HG03342 (cell line): ENCODE measurements around the gene CD3D.
"Not testable (repeated sequence)": the region's sequence is repeated elsewhere in the genome, so short reads cannot be mapped to it uniquely, and the experiment has no call there.

Experiments used
- ATAC-seq: cut with Tn5 transposase; IDR thresholded peaks from one replicate; pipeline ENCODE4 v1.9.1; 2021; ENCODE audit warnings: mild to moderate bottlenecking, moderate library complexity; ENCODE audit not compliant: unreplicated experiment

CD3D gene

DNA sequence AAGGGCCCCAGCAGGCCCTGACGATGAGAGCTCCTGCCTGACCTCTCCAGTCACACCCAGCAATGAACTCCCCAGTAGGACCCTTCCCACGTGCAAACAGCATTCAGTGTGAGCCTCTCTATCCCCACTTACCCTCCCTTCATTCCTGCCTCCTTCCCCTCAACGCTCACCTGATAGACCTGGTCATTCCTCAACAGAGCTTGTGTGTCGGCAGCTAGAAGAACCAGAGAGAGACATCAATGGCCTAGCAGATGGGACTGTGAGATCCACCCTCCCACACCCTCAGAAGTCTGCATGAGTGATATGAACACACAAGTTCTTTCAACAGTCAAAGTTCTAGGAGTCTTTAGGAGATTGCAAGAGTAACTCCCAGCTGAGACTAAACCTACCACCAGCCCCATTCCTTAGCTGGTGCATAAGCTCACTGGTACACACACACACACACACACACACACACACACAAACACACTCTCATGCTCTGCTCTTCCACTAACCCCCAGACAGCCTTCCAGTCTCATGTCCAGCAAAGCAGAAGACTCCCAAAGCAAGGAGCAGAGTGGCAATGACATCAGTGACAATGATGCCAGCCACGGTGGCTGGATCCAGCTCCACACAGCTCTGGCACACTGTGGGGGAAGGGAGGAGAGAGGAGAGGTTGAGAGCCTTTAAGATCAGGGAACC lies 3.1 kb downstream of the CD3D start:
- no peak for ATAC-seq

DNA sequence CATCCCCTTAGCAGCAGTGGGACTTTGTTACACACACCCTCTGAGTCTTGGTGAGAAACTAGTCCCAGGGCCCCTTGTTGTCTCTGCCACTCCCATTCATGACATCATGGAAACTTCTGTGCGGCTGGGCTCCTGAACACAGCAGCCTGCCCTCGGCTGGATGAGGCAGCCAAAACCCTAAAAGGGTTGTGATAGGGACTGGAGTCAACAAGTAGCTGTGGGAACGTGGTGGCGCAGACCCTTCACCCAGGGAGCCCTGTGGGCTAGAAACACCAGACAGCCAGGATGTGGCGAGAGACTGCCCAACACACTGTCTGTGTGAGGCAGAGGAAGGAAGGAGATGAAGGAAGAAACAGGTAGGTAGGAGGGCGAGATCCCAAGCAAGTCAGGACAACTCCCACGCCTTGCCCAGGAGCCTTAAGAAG lies 3.9 kb downstream of the CD3D start:
- ATAC-seq, result no peak

DNA sequence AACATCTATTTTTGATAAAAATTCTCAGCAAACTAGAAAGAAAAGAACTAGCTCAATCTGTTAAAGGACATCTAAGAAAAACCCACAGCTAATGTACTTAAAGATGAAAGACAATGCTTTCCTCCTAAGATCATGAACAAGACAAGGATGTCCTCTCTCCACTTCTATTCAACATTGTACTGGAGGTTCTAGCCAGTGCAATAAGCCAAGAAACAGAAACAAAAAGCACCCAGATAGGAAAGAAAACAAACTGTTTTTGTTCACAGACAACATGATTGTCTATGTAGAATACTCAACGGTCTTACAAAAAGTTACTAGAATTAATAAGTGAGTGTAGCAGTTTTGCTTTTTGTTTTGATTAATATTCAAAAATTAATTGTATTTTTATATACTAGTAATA lies 7.8 kb downstream of the CD3D start:
- ATAC-seq, result no peak

DNA sequence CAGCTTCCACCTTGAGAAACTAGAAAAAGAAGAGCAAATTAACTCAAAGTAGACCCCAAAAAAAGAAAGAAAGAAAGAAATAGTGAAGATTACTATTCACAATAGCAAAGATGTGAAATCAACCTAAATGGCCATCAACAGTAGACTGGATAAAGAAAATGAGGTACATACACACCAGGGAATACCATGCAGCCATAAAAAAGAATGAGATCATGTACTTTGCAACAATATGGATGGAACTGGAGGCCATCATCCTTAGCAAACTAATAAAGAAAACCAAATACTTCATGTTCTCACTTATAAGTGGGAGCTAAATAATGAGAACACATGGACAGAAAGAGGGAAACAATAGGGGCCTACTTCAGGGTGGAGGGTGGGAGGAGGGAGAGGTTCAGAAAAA lies 13.8 kb downstream of the CD3D start:
- ATAC-seq, result no peak

DNA sequence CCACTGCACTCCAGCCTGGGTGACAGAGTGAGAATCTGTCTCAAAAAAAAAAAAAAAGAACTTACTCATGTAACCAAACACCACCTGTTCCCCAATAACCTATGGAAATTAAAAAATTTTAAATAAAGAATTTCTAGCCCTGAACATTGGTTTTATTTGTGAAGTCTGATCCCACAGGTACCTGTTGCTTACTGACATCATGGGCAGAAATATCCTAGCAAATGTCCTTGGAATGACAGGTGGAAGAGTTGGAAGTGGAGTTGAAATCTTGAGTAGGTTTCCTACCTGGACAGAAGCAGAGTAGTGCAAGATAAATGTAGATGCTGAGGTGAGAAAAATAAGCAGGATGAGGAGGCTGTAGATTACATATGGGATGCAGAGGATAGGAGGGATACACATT lies 17.2 kb downstream of the CD3D start:
- ATAC-seq, result no peak

DNA sequence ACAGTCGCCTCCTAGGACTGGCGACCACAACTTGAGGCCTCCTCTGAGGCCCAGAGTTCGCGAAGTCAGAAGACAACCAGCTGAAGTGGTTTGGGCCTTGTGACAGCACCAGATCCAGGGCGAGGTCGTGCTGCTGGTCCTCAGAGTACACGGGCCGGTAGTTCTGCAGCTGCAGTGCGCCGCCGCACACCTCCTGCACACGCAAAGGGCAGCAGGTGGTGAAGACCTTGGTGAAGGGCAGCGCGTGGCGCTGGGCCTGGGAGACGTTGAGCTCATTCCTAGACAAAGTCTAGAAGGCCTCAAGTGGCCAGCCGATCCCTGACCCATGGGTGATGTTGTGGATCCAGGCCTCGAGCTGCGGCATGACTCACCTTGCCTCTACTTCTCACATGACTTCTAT lies 19.8 kb downstream of the CD3D start:
- ATAC-seq, result no peak

DNA sequence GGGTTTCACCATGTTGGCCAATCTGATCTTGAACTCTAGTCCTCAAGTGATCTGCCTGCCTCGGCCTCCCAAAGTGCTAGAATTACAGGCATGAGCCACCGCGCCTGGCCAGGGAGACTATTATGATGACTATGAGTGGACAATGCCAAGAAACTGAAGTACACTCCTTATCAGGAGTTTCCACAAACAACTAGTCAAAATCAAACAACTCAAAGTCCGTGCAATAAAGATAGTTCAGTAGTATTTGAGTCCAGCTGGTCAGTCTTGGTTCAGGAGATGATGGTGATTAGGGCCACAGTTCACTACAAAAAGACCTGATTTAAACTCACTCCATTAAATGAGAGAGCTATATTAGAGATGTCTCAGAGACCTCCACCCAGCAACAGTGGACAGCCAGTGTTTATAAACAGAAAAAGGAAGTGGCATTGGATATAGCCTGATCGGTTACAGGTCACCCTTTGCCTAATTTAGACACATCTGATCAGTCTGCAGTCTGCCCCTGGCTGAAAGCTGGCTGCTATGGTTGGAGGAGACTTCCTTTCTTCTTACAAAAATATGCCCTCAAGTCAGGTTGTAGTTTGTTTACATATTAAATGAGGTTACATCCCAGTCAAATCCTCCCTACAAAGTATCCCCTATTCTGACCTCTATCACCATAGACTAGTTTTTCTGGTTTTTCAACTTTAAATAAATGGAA lies 21.0 kb downstream of the CD3D start:
- ATAC-seq, result no peak

DNA sequence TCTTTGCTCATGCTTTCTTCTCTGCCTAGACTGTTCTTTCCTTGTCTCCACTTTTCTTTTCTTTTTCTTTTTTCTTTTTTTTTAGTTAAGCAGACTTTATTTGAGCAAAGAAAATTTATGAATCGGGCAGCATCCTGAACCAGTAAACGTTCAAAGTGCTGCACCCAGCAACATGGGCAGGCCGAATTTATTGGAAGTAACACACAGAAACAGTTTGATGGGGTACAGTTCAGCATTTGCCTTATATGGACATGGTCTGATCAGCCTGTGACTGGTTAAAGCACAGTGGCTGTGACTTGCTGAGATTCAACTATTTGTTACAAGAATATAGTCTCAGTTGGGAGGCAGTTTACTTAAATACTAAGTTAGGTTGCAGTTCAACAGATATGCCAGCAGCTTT lies 22.0 kb downstream of the CD3D start:
- no peak for ATAC-seq

DNA sequence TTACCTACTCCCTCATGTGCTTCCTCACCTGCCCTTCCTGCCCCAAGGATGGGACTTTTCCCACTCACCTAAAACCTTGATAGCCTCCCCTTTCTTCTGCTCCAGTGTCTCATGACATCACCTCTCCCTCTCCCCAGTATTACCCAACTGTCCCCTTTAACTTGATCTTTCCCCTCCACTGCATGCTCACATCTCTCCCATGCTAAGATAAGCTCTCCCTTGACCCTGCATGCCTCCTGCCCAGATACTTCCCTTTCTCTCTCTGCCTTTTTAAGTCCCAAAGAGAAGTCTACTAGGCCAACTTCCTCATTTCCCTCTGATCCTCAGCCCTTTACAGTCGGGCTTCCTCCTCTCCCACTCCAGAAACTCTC lies 23.2 kb downstream of the CD3D start:
- no peak for ATAC-seq

DNA sequence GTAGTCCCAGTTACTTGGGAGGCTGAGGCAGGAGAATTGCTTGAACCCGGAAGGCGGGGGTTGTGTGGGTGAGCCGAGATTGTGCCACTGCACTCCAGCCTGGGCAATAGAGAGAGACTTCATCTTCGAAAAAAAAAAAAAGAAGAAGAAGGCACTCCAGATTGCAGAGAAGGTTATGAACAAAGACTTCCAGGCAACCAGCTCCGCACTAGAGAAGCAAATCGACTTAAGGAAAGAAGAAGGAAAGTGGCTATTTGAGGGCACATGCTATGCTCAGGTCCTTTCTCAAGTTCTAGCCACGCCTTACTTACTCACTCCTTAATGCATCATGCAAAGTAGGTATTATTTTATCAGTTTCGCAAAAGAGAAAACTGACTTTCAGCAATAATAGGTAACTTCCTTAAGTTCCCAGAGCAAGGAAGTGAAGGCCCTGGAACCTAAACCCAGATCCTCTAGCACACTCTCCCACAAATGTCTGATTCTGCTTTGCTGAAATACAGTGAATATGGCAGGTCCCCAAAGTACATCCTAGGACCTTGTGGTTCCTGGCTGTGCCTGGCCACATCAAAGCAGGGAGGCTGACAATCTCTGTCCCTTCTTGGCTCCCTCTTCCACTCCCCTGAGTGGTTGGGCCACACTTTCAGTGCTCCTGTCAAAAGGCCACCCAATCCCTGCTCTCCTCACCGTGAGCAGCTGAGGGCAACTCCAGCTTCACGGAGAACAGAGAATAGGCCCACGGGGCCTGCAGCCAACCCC lies 23.7 kb downstream of the CD3D start:
- no peak for ATAC-seq

DNA sequence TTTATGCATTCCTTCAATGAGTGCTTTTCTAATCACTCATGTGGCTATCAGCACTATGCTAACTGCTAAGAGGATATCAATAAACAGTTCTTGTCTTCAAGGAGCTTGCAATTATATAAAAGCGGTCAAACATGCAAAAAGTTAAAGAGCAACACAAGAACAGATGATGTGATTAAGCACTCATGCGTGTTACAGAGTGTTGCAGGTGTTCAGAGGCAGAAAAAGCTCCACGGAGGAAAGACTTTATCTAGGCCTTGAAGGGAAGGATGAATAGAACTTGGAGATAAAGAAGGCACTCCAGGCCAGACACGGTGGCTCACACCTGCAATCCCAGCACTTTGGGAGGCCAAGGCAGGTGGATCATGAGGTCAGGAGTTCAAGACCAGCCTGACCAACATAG lies 24.4 kb downstream of the CD3D start:
- no peak for ATAC-seq

DNA sequence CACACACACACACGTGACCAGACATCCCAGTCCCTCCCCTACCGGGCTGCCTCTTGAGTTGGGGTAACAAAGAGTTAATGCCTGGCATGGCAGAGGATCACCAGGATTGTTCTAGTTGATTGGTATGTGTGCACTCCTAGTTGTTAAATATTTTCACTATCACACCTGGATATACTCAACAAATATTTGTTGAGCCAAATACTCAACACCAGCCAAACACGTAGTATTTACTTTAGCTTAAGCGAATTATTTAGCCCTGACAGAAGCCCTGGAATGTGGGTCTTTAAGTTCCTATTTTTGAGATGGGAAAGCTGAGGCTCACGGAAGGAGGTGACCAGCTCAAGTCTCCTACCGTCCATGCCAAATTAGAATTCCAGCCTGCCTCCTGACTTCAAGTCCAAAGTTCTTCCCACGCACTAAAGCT lies 27.5 kb downstream of the CD3D start:
- no peak for ATAC-seq

DNA sequence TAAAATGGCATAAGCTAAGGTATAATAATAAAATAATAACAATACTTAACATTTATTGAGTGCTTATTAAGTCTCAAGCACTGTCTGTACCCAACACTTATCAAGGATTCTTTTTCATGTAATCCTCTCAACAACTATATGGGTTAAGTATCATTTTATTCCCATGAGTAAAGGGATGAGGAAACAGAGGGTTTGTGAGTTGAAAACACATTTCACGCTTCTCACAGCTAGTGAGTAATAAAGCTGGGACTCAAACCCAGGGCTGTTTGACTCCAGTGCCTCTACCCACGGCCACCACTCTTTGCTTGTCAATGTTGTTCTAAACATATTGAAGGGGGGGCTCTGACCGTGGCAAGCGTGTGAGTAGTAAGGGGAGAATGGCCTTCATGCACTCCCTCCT lies 29.3 kb downstream of the CD3D start:
- ATAC-seq, result no peak

DNA sequence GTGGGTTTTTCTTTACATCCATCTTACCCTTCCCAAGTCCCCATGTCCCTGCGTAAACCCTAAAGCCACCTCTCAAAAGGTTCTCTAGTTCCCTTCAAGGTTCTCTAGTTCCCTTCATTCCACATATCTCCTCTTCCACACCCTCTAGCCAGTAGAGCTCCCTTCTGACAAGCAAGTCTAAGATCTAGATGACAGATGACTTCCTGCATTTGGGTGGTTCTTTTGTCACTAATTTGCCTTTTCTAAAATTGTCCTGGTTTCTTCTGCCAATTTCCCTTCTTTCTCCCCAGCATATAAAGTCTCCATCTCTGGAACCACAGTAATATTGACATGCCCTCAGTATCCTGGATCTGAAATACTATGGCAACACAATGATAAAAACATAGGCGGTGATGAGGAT lies 30.2 kb downstream of the CD3D start:
- no peak for ATAC-seq

DNA sequence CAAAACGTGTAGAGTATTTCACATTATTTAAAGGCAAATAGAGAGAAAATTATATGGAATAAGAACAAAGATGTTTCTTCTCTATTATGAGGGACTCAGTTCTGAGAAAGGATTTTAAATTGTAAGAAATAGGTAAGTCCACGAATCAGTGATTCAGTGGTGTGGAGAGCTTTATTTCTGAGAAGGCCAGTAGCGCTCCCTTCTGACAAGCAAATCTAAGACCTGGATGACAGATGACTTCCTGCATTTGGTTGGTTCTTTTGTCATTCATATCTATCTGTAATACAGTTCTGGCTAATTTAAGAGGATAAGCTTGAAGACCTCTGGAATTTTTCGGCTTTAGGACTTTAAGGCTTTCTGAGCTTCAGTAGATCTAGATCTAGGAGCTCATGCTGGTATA lies 31.0 kb downstream of the CD3D start:
- ATAC-seq, result no peak

DNA sequence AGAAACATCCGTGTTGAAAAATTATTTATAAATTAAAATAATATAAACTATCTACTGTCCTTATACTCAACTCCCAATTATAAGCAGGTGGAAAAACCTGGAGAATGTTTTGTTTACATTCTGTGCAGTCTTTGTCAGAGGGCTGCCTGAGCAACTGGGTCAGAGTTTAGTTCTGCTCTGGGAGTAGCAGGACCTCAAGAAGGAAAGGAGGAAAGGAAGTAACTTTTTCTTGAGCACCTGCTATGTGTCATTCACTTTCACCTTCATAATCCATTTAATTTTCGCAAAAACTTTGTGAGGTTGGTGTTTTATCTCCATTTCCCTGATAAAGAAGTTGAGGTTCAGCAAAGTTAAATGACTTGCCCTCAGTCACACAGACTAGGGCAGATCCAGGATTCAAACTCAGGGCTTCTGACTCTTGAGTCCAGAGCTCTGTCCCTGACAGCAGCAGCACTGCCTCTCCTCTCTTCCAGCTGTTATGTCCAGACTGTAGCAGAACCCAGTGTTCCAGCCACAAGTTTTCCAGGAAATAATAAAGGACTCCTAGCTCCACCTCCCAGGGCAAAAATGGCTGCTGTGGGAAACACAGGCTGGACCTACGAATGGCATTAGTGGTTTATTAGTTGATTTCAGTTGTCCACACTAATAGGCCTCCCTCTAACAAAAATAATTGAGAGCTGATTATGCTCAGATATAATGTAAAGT lies 31.6 kb downstream of the CD3D start:
- no peak for ATAC-seq

DNA sequence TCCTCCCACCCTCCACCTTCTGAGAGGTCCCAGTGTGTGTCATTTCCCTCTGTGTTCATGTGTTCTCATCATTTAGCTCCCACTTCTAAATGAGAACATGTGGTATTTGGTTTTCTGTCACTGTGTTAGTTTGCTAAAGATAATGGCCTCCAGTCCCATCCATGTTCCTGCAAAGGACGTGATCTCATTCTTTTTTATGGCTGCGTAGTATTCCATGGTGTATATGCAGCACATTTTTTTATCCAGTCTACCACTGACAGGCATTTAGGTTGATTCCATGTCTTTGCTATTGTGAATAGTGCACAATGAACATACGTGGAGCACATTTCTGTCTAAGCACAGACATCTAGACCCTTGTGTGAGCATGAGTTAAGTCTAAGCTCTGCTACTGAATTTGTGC lies 32.2 kb downstream of the CD3D start:
- ATAC-seq, result no peak

DNA sequence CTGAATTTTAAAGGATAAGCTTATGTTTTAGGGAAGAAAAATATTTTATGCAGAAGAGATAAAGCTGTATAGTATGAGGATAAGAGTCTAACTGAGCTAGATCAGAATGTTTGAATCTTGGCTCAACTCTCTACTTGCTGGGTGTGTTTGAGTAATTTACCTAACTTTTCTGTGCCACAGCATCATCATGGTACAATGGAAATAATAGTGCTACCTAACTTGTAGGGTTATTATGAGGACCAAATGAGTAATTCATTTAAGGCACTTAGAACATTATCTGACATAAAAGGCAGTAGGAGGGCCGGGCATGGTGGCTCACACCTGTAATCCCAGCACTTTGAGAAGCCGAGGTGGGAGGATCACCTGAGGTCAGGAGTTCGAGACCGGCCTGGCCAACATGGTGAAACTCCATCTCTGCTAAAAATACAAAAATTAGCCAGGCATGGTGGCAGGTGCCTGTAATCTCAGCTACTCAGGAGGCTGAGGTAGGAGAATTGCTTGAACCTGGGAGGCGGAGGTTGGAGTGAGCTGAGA lies 33.4 kb downstream of the CD3D start:
- not testable (repeated sequence) for ATAC-seq

DNA sequence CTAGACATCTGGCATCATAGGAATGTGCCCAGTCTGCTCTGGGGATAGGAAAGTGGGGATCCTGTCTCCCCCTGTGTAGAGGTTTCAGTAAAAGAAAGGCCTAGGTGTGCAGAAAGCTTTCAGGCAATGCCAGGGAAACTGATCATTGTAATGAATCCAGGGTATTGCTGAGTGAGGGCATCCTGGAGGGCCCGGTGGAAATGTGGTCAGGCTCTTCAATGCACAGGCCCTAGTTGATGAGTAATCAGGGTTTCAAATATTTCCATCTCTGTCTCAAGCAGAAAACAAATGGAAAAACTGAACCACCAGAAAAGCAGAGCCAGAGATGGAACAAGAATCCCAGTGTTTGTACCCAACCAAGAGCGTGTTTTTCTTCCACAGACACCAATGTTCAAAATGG lies 35.9 kb downstream of the CD3D start:
- ATAC-seq, result no peak

DNA sequence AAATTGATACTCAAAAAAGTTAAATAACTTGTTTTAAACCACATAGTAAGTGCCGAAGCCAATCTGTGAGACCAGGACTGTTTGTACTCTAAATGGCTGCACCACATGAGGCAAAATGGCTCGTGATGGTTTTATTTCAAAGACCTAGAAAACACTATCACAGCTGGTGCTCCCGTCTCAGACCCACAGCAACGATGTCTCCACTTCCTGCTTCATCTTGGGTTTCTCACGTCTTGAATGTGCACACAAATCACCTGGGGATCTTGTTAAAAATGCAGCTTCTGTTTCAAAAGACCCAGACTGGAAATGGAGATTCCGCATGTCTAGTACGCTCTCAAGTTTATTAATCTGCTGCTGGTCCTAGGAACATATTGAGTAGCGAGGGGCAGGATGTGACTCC lies 36.8 kb downstream of the CD3D start:
- ATAC-seq, result no peak

DNA sequence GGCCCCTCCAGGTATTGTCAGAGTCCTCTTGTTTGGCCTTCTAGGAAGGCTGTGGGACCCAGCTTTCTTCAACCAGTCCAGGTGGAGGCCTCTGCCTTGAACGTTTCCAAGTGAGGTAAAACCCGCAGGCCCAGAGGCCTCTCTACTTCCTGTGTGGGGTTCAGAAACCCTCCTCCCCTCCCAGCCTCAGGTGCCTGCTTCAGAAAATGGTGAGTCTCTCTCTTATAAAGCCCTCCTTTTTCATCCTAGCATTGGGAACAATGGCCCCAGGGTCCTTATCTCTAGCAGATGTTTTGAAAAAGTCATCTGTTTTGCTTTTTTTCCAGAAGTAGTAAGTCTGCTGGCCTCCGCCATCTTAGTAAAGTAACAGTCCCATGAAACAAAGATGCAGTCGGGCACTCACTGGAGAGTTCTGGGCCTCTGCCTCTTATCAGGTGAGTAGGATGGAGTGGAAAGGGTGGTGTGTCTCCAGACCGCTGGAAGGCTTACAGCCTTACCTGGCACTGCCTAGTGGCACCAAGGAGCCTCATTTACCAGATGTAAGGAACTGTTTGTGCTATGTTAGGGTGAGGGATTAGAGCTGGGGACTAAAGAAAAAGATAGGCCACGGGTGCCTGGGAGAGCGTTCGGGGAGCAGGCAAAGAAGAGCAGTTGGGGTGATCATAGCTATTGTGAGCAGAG lies 37.8 kb downstream of the CD3D start, which contains the start of gene CD3E:
TSS of gene CD3E (plus strand) at position 163 of the 681 bp plus-strand sequence. CDS start at position 386, 223 bp downstream.
- no peak for ATAC-seq
